T47D (cell line): Measurements from ENCODE around the gene ASB4.

Experiments used
- DNase-seq, 2 experiments: peaks; one replicate each; pipeline versions ENCODE4 v3.0.0 to v3.0.0-alpha.2; 2011 to 2012; ENCODE audit warnings: low read depth in 1 of 2, low spot score in 1 of 2
- JUND ChIP-seq: IDR thresholded peaks from 2 replicates; pipeline ENCODE4 v1.6.1; 2012; ENCODE audit warnings: low read depth
- in situ Hi-C: cut with HindIII; loops from 2 replicates; pipeline ENCODE4 v1.10.0; 2016; ENCODE audit warnings: low sequenced_read_pairs, low pct_unique_long_range_greater_than_20kb

The ASB4 gene

DNA sequence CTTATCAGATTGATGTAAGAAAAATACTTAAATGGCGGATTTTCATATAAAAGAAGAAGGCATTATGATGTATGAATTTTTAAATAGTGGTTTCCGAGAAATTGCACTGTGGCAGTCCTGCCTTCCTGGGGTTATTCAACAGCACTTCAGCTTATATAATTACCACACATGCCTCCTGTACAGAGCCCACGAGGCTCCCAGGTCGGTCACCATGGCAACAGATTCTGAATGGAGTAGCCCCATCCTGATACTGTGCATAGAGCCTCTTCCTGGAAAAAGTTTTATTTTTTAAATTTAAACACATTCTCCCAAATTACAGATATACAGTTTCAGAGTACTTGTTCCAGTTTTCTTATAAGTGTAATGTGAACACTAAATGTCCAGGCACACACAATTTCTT is 15.9 kb upstream of the ASB4 start:
- in situ Hi-C loops, result no loop called here
- DNase-seq, result no peak
- TF ChIP-seq JUND, result no peak

DNA sequence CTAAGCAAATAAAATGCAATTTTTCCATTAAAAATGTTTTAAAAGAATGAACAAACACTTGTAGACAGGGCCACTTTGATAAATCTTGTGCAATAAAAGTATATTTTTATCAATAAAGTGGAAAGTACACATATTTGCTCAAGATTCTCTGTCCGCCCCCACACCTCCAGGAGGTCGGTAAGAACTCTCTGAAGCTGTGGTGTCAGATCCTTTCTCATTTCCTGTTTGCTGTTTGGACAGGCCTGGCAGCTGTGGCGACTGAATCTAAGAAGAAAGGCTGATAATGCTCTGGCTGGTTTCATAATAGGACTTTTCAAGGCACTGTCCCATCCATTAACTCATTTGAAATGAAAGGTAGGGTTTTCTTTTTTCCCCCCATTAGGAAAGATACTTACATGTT is 15.3 kb upstream of the ASB4 start:
- in situ Hi-C loops, result no loop called here
- no peak for DNase-seq
- no peak for TF ChIP-seq JUND

DNA sequence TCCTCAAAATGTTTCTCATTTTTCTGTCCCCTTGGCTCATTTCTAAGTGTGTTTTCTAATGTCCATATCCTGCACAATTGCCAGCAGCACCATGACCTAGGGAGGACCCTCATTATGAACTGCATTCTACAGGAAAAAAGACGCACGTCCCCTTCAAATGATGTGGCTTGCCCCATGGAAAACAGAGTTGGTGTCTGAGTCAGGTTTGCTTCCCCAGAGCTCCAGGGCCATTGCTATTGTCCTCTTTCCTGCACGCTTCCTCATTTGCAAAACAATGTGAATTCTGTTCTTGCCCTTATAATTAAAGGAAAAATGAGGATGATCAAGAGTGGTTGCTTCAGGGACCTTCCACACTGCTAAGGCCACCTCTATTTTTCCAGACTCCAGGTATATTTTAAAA is 14.7 kb upstream of the ASB4 start:
- TF ChIP-seq JUND, result no peak
- DNase-seq, result no peak
- in situ Hi-C loops, result no loop called here

DNA sequence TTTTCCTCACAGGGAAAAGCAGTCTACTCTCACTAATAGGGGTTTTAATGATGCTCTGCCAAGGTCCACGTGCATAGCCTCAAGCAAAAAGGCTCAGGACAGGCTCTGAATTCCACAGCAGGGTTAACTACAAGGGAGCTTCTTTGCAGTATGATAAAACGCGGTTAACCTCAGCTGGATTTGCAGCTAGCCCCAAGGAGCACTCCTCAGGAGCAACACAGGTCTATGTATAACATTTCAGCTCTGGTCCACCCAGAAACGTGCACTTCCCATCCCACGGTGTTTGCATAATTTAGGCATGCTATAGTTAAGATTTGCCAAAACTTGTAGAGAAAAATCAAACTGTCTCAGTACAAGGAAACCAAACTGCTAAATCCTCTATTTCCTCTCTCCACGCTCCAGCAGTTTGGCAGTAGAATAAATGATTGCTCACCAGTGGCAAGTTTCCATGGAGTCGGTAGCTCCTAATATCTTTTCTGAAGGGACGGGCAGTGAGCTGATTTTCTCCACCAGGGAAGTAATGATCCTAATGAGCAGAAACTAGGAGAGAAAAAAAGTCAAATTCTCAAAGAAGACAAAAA is 13.1 kb upstream of the ASB4 start:
- in situ Hi-C loops, result no loop called here
- TF ChIP-seq JUND, result no peak
- DNase-seq, result no peak

DNA sequence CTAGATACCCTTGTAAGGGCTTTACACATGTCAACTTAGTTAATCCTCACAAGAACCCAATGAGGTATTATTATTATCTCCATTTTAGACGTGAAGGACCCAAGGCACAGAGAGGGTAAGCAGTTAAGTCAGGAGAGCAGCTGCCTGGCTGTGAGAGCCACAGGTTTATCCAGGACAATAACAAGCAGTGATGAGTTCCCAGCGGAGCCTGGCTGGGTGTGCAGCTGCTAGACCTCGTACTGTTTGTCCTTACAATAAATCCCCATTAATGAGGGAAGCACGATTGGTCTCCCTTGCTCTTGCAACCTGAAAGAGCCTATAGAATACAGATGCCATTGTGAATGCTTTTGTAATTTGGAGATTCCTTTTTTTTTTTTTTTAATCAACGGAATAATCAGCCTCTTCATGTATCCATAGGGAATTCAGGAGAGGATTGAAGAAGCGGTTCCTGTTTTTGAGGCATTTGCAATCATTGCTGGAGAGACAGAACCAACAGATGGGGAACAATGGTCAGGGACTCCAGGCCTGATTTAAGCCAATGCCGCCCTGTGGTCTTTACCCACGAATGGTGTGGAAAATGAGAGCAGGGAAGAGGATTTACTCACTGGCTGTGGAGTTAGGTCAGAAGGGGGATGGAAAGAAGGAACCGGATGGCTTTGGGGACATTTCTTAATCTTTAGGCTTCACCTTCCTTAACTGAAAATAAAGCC is 12.3 kb upstream of the ASB4 start:
- no peak for DNase-seq
- no peak for TF ChIP-seq JUND
- in situ Hi-C loops, result no loop called here

DNA sequence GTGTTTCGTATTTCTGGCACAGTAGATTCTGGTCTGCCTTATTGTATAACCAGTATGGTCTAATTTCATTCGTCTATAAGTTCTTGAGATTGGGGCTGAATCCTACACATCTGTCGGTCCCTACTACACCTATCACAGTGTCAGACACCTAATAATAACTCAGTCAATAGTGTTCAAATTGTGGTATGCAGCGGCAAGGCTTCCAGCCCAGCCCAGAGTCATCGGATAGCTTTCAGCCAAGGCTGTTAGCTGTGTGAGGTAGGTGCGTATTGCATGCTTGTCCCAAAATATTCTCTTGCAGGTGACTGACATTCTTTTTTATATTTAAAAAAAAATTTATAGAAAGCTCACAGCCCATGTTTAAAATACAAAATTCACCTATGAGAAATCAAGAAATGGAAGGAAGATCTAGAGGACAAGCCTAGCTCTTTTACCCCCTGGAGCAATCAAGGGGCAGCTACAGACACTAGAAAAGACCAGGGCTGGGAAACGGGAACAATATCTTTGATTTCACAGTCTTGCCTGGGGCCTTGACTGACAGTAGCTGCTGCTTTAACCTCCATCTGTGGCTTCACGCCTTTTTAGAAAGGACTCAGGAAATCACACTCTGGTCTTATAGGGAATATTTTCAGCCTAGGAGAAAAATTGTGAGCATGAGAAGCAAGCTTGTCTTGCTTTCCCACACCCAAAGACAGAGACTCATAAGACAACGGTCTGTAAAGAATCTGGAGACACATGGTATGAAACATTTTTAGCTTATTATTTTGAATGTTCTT is 9.5 kb upstream of the ASB4 start:
- TF ChIP-seq JUND, result no peak
- in situ Hi-C loops, result no loop called here
- DNase-seq, result no peak

DNA sequence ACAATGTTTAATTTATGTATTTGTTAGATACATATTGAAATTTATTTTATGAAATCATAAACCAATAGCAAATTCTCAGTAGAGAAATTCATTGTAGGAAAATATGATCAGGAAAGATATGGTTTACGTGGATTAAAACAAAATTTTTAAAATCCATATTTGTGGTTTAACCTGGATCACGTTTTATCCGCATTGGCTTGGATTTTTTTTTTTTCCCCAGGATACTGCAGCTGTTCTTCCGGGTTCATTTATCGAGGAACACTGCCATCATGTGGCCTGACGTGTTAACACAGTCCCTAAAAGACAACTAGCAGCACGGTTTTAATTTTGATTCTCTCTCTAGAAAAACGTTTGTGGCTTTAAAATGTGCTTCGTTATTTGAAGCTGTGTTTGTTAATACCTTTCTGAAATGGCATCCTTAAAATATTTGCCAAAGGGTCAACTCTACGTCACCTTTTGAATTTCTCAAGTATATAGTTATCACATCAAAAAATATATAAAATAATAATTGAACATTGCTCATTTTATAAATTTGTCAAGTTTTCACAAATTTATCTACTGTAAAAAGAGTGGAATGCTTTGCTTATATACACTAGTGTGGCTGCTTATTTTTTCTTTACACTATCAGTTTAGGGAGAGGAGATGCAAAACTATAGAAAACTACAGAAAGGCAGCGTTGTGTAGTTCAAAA is 8.7 kb upstream of the ASB4 start:
- no peak for TF ChIP-seq JUND
- in situ Hi-C loops, result no loop called here
- peak; percentile 18 to 68 for DNase-seq

DNA sequence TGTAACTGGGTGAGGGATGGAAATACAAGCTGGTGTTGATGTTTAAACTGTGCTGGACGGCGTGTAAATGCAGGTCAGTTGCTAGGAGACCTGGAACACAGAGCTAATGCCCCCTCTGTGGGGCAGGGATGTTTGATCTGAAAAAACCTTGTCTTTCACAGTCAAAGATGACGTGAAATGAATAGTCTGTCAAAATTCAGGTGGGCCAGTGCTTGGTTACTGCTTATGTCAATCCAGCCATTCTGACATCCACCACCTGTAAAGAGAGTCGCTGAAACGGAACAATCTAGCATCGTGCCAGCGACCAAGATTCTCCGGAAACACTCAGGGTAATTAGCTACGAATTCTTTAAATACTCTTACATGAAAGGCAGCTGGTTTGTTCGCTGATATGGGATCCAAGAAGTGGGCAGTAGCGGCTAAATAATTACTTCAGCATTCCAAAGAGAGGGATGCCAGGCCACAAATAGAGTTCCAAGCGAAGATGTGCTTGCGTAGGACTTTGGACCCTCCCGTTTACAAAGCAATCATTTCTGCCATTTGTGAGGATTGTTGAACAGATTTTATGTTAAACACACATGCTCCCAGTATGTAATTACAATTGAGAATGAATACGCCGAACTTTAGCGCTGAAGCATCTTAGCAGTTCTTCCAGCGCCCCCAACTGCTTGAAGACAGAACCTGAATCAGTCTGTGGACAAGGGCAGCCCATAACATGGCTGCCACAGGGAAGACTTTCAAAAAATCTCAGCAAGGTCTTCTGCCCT is 7.3 kb upstream of the ASB4 start:
- in situ Hi-C loops, result no loop called here
- TF ChIP-seq JUND, result no peak
- DNase-seq, result peak in 1 of 2 experiments; percentile 52

DNA sequence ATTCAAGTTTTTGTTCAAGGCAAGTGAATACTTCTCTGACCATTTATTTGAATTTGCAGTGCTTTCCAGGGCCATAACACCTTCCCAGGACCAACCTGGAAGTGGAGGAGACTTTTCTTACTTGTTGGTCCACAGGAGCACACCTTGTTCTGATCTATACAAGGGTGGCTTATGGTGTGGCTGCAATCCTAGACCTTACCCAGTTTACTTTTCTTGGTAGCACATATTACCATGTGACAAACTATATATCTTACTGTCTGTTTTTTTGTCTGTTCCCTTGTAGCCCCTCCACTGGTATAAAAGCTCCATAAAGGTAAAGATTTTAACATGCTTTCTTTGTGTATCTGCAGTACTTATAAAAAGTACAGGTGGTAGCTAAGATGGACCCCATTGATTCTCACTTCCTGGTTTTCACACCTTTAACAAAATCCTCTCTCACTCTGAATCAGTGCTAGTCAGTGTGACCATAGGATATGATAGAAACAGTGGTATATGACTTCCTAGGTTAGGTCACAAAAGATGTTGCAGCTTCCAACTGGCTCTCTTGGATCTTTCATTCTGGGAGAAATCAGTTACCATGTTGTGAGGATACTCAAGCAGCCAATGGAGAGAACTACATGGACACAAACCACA is 5.6 kb upstream of the ASB4 start:
- in situ Hi-C loops, result no loop called here
- no peak for DNase-seq
- no peak for TF ChIP-seq JUND

DNA sequence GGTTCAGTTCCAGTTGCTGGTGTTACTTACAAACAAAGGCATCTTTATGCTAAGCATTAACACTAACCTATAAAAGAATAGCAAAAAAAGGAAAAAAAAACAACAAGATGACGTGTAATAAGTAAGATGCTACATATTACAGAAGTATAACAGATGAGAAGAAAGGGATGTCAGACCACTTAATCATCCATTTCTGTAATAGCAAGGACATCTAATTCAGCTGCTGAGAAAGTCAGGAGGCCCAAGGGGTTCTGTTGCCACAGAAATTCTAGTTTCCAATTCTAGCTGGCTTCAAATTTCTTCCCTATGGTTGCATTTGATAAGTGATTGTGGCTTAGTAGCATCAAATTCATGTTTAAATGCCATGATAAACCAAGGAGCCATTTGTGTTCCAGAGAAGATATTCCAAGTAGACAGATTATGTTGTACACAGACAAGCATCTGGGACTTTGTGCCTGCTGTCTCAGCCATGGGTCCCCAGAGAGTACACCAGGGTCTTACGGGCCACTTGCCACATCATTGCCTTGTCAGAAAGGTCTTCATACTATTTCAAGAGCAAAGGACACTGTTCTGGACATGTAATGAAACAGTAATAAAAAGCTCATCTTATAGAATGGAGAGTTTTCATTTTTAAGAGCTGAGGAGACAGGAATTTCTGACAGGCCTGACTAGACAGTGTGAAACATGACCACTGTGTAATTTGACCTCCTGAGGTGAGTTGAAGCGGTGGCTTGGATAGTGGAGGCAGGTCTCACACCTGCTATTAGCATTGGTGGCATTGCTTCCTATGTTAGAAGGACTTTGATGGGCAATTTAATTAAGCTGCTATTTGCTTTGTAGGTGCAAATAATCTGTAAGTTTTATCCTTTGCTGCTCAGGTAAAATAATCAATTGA is 4.2 kb upstream of the ASB4 start:
- in situ Hi-C loops, result no loop called here
- no peak for DNase-seq
- no peak for TF ChIP-seq JUND

DNA sequence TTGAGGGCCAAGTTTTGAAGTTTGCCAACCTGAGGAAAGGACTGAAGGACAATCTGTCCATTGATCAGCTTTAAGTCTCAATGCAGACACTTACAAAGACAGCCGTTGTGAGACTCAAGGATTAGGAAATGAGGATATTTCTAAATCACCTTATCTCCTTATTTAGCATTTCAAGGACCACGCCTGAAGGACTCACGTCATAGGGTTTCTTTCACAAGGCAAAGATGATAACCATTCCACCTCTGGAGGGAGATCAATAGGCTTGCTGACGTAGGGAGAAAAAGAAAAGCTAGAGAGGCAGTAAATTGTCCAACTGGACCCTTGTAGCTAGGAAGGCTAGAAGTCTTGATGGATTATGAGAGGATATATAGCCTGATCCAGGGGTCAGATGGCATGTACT is 3.3 kb upstream of the ASB4 start:
- no peak for DNase-seq
- TF ChIP-seq JUND, result no peak
- in situ Hi-C loops, result no loop called here
